GM18520 (cell line): ENCODE data around the gene SGCA.

Source experiments
- ATAC-seq: cut with Tn5 transposase; IDR thresholded peaks from one replicate; pipeline ENCODE4 v1.9.1; 2021; ENCODE audit not compliant: unreplicated experiment

SGCA gene

DNA sequence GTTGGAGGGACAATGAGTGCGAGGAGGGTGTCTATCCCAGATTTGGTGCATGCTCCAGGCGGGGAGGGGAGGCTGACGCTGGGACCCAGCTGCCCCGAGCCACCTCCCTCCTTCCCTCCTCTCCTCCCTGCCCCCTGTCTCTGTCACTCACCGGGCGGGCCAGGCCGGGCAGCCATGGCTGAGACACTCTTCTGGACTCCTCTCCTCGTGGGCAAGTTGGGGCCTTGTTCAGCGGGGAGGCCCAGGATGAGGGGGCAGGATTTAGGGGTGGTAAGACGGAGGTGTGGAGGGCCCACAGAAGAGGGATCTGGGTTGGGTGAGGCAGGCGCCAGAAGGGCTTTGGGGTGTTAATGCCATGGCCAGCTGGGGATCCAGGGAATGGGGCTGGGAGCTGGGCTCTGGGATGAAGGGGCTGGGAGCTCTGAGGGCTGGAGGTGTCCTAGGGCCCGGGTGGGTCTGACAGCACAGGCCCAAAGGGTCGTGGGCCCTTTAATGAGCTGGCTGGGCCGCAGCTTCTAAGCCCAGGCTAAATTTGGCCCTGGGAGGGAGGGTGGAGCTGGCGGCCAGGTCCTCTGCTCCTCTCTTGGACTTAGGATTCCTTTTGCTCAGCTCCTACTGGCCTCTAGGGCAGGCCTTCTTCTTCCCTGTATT lies at the start of gene SGCA:
Gene SGCA (plus strand): TSS at position 139 of the 651 bp plus-strand sequence. CDS start 36 bp downstream, at position 175.
- no peak for ATAC-seq

- no peak for ATAC-seq
These were observed 48.4 kb upstream of the SGCA start for GRCh38 chr17:50117202-50118051.

- ATAC-seq: no peak
These were observed 47.6 kb upstream of the SGCA start for GRCh38 chr17:50118076-50118827.

- ATAC-seq: no peak
These were observed 47.0 kb upstream of the SGCA start for GRCh38 chr17:50118828-50119218.

DNA sequence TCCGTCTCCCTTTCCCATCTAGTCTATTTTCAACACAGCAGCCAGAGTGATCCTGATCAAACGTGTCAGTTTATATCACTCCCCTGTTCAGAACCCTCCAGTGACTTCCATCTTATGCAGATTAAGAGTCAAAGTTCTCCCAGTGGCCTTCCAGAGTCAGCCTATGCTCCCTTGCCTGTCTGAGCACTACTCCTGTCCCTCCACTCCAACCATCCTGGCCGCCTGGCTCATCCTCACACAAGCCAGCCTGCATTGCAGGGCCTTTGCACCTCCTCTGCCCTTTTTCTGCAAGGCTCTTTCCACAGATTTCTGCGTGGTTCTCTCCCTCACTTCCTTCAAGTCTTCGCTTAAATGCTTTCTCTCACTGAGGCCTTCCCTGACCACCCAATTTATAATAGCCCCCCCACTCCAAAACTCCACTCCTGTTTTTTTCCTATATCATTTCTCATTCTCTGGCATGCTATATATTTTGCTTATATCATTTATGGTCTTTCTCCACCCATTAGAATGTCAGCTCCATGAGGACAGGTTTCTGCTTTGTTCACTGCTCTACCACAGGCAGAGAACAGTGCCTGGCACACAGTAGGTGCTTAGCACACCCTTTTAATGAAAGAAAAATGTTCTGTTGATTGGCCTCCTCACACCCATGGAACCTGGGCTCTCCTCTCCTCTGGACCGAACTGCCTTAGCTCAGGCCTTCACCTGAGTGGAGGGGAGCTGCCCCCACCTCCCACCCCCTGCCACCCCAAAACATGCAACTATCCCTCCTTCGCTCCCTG lies 45.1 kb upstream of the SGCA start:
- ATAC-seq: no peak

DNA sequence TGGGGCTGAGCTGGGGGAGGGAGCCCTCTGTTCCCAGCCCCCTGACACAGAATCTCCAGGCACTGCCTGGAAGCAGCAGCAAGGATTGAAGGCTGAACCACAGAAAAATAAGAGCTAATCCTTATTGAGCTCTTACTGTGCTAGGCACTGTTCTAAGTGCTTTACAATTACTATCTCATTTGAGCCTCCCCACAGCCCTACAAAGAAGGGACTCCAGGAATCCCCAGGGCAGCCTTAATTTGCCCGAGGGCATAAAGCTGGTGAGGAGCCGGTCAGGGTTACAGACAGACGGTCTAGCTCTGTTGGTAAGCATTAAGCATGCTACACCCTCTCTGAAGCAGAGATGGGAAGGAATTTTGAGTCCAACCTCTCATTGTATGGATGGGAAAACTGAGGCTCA lies 42.9 kb upstream of the SGCA start:
- no peak for ATAC-seq

GRCh38 chr17:50123649-50124349 lies 42.0 kb upstream of the SGCA start:
- ATAC-seq: no peak

GRCh38 chr17:50125420-50125997 lies 40.3 kb upstream of the SGCA start:
- ATAC-seq: no peak

GRCh38 chr17:50127697-50128361 lies 38.0 kb upstream of the SGCA start:
- ATAC-seq: no peak

DNA sequence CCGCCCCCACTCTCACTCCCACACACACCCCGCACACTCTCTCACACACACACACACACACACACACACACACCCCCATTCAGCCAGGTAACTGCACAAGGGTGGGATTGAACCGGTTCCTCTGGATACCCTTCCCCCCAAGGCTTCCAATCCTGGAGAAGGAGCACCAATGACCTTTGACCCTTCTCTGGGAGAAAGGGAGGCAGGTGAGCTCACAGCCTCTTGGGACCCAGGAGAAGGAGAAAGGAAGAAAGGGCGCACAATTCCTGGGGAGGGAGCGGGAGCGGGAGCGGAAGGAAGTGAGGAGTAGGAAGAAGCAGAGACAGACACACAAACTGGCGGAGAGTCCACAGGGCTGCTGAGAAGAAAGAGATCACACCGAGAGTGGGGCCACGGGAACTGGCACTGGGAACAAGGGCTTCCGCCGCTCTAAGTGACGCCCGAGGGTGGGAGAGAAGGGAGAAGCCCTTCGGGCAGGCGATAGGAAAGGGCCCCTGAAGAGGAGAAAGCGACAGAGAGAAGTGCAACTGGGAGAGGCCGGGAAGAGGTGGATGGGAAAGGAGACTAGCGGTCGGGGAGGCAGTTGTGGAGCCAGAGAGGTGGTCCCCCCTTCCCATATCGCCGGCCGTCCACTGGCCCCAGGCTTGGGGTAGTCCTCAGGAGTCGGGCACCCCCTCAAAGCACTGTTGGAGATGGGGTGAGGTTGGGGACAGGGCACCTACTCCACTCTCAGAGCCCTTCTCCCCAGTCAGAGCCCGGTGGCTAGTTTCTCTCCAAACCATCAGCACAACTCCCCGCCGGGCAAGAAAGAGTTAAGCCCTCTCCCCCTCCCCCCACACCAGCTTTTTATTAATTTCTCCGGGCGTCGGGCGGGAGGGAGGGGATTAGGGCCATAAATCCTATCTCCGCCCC lies 37.1 kb upstream of the SGCA start:
- no peak for ATAC-seq

DNA sequence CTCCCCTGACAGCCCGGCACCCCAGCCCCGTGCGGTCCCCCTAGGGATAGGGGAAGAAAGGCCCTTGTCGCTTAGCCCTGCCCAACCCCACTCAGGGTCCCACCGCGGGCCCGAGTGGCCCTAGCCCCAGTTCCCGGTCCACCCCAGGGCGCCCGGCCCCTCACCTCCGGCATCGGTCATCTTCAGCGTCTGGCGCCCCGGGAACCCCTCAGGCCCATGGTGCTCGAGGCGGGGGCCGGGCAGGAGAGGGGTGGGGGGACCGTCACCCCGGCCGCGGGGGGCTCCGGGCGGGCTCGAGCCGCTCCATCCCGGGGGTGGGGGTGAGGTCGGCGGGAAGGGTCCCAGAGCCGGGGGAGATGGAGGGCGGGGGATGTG lies 36.5 kb upstream of the SGCA start:
- ATAC-seq: no peak

- no peak for ATAC-seq
These were observed 35.9 kb upstream of the SGCA start, which contains the start of gene SAMD14 for GRCh38 chr17:50129728-50130558. Gene SAMD14 (minus strand): TSS chr17:50130160. CDS start chr17:50124959, 5,201 bp downstream.

- no peak for ATAC-seq
These were observed 35.1 kb upstream of the SGCA start for GRCh38 chr17:50130559-50131305.

- ATAC-seq: no peak
These were observed 33.6 kb upstream of the SGCA start for GRCh38 chr17:50132104-50132794.

- no peak for ATAC-seq
These were observed 32.6 kb upstream of the SGCA start for GRCh38 chr17:50133028-50133768.

DNA sequence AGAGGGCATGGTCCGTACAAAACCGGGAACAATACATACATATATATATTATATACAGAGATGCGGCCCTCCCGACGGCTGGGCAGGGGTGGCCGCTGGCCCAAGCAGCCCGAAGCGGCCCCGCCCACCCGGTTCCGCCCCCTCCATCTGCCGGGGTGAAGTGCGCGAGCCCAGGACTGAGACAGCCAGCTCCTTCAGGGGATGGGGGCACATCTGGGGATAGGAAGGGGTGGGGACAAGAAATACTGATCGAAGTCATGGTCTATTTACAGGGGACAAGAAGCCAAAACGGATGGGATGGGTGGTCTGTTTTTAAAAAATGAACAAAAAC lies 32.1 kb upstream of the SGCA start:
- ATAC-seq: no peak
